ENCODE results near the gene SLC25A42.
"Not testable (repeated sequence)": the region's sequence is repeated elsewhere in the genome, so short reads cannot be mapped to it uniquely, and the experiment has no call there.

SLC25A42 gene

GRCh38 chr19:19068659-19069654 lies 5.2 kb downstream of the SLC25A42 start:
- DNase-seq (ENCODE audit: low spot score), result no peak

- DNase-seq (ENCODE audit: low spot score), result no peak
These were observed 8.1 kb downstream of the SLC25A42 start for GRCh38 chr19:19071897-19072296.

- DNase-seq (ENCODE audit: low spot score), result no peak
These were observed 10.5 kb downstream of the SLC25A42 start for GRCh38 chr19:19074196-19074882.

- no peak for DNase-seq (ENCODE audit: low spot score)
These were observed 11.3 kb downstream of the SLC25A42 start for GRCh38 chr19:19075126-19075525.

GRCh38 chr19:19076476-19076875 lies 12.7 kb downstream of the SLC25A42 start:
- no peak for DNase-seq (ENCODE audit: low spot score)

- no peak for DNase-seq (ENCODE audit: low spot score)
These were observed 13.3 kb downstream of the SLC25A42 start for GRCh38 chr19:19077103-19077502.

GRCh38 chr19:19078801-19079200 lies 15.0 kb downstream of the SLC25A42 start:
- DNase-seq (ENCODE audit: low spot score), result no peak

GRCh38 chr19:19079571-19079970 lies 15.8 kb downstream of the SLC25A42 start:
- no peak for DNase-seq (ENCODE audit: low spot score)

- no peak for DNase-seq (ENCODE audit: low spot score)
These were observed 17.9 kb downstream of the SLC25A42 start for GRCh38 chr19:19081642-19082151.

- no peak for DNase-seq (ENCODE audit: low spot score)
These were observed 19.8 kb downstream of the SLC25A42 start for GRCh38 chr19:19083413-19084178.

GRCh38 chr19:19087676-19088075 lies 23.9 kb downstream of the SLC25A42 start:
- DNase-seq (ENCODE audit: low spot score), result no peak

GRCh38 chr19:19094513-19094912 lies 30.7 kb downstream of the SLC25A42 start:
- DNase-seq (ENCODE audit: low spot score), result no peak

GRCh38 chr19:19095691-19096090 lies 31.9 kb downstream of the SLC25A42 start:
- DNase-seq (ENCODE audit: low spot score), result peak; percentile 6

- DNase-seq (ENCODE audit: low spot score), result peak; percentile 70
These were observed 33.1 kb downstream of the SLC25A42 start for GRCh38 chr19:19096641-19097627.

GRCh38 chr19:19098084-19098702 lies 34.4 kb downstream of the SLC25A42 start:
- no peak for DNase-seq (ENCODE audit: low spot score)

- peak; percentile 18 for DNase-seq (ENCODE audit: low spot score)
These were observed 35.2 kb downstream of the SLC25A42 start for GRCh38 chr19:19098703-19099632.

- no peak for DNase-seq (ENCODE audit: low spot score)
These were observed 37.7 kb downstream of the SLC25A42 start for GRCh38 chr19:19101540-19101939.

- not testable (repeated sequence) for DNase-seq (ENCODE audit: low spot score)
These were observed 38.8 kb downstream of the SLC25A42 start for GRCh38 chr19:19102566-19102965.

GRCh38 chr19:19103167-19103566 lies 39.4 kb downstream of the SLC25A42 start:
- DNase-seq (ENCODE audit: low spot score), result no peak
